Ishikawa (cell line): Measurements from ENCODE around the gene PDZD2.

Source experiments
- CEBPB ChIP-seq: IDR thresholded peaks from 2 replicates; pipeline ENCODE4 v1.6.1; 2012
- EP300 ChIP-seq: IDR thresholded peaks from 2 replicates; pipeline ENCODE4 v1.6.1; 2012; ENCODE audit warnings: borderline replicate concordance
- RAD21 ChIP-seq: IDR thresholded peaks from 2 replicates; pipeline ENCODE4 v1.6.1; 2012; ENCODE audit warnings: low read depth
- TF ChIP-seq, protein P1 (sequence below): IDR thresholded peaks from 2 replicates; pipeline ENCODE4 v1.6.1; 2012
- TF ChIP-seq, protein P2 (sequence below): IDR thresholded peaks from 2 replicates; pipeline ENCODE4 v1.6.1; 2012

DNA sequence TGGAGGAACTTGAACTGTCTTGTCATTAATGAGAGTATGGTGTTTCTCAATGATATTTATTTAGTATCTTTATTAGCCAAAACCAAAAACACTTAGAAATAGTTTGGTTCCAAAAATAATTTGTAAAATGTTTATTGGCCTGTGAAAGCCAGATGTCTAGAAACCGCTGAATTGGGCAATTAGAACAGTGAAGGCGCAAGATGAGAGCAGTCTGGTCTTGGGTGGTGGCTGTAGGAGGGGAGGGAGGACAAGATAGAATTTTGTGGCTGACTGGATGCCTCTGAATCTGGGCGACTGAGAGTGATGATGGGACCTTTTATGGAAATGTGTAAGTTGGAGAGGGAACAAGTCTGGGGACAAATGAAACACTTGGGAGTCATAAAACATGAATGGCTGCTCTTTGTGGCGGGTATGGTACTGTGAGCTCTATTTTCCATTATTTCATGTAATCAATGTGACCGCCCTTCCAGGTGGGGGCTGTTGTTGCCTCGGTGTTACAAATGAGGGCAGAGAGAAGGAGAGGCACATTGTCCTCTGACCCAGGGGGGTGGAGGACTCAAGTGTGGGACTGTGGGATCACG lies 35.5 kb downstream of the PDZD2 start:
- TF ChIP-seq CEBPB (no peak), RAD21 (no peak), EP300 (no peak)
- TF ChIP-seq, protein P1, sequence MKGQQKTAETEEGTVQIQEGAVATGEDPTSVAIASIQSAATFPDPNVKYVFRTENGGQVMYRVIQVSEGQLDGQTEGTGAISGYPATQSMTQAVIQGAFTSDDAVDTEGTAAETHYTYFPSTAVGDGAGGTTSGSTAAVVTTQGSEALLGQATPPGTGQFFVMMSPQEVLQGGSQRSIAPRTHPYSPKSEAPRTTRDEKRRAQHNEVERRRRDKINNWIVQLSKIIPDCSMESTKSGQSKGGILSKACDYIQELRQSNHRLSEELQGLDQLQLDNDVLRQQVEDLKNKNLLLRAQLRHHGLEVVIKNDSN, result no peak
- TF ChIP-seq, protein P2, sequence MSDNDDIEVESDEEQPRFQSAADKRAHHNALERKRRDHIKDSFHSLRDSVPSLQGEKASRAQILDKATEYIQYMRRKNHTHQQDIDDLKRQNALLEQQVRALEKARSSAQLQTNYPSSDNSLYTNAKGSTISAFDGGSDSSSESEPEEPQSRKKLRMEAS, result no peak
